Erythroblast (primary cell): ENCODE results near the gene MAD2L1.
"Not testable (repeated sequence)": the region's sequence is repeated elsewhere in the genome, so short reads cannot be mapped to it uniquely, and the experiment has no call there.

ENCODE experiments used
- GATA1 ChIP-seq: IDR thresholded peaks from 2 replicates; pipeline ENCODE4 v1.6.1; 2011; ENCODE audit warnings: low read depth, mild to moderate bottlenecking, control low read depth, low read length, moderate library complexity
- POLR2A ChIP-seq: IDR thresholded peaks from 2 replicates; pipeline ENCODE4 v1.6.1; 2011; ENCODE audit warnings: mild to moderate bottlenecking, low read length

GRCh38 chr4:120063711-120064110, 2.9 kb downstream of the MAD2L1 start:
- not testable (repeated sequence) for TF ChIP-seq POLR2A, GATA1
